ENCODE data around the gene C1orf174.
"Not testable (repeated sequence)": the region's sequence is repeated elsewhere in the genome, so short reads cannot be mapped to it uniquely, and the experiment has no call there.

C1orf174 gene

GRCh38 chr1:3921765-3922164 is 21.7 kb upstream of the C1orf174 start:
- peaks cover 11% of the 10 kb centered on the region for H3K4me1 ChIP-seq (ENCODE audit: insufficient read depth, low read length, severe bottlenecking)
- H3K36me3 ChIP-seq (ENCODE audit: insufficient read depth, low read length), result no peaks in the 10 kb centered on the region; the same call in 1 of the 2 replicates
- no peaks in the 10 kb centered on the region for H3K79me2 ChIP-seq (ENCODE audit: insufficient read depth, low read length)
- H4K20me1 ChIP-seq (ENCODE audit: insufficient read depth, low read length), result no peaks in the 10 kb centered on the region
- H3K27me3 ChIP-seq (ENCODE audit: insufficient read depth, low read length), result no peaks in the 10 kb centered on the region
- H2AFZ ChIP-seq (ENCODE audit: low read length), result no peak overlapping the region
- H3K4me2 ChIP-seq (ENCODE audit: low read length), result no peak overlapping the region
- H3K9me3 ChIP-seq (ENCODE audit: low read length), result no peaks in the 10 kb centered on the region
- H3K9ac ChIP-seq (ENCODE audit: low read length), result no peak overlapping the region
- no peaks in the 10 kb centered on the region for H3F3A ChIP-seq (ENCODE audit: insufficient read depth, low read length)
- no peak overlapping the region for H3K27ac ChIP-seq (ENCODE audit: low read depth, low read length, poor library complexity, severe bottlenecking)
- H3K9me2 ChIP-seq (ENCODE audit: low read depth, low read length), result no peaks in the 10 kb centered on the region
- H3K4me3 ChIP-seq (ENCODE audit: low read depth, low read length, poor library complexity, severe bottlenecking), result no peak overlapping the region
- no peak for TF ChIP-seq CTCF (IDR thresholded peaks at IDR 0.05; ENCODE audit: low read length)

- no peak overlapping the region for H3K27ac ChIP-seq (ENCODE audit: low read depth, low read length, poor library complexity, severe bottlenecking)
- H3K4me2 ChIP-seq (ENCODE audit: low read length), result no peak overlapping the region
- no peaks in the 10 kb centered on the region for H4K20me1 ChIP-seq (ENCODE audit: insufficient read depth, low read length)
- no peaks in the 10 kb centered on the region for H3K79me2 ChIP-seq (ENCODE audit: insufficient read depth, low read length)
- TF ChIP-seq EZH2 (IDR thresholded peaks at IDR 0.05; ENCODE audit: borderline replicate concordance, low read length) (no peak), CTCF (IDR thresholded peaks at IDR 0.05; ENCODE audit: low read length) (no peak)
- no peak overlapping the region for H2AFZ ChIP-seq (ENCODE audit: low read length)
- no peaks in the 10 kb centered on the region for H3K9me3 ChIP-seq (ENCODE audit: low read length)
- no peaks in the 10 kb centered on the region for H3F3A ChIP-seq (ENCODE audit: insufficient read depth, low read length)
- no peak overlapping the region for H3K9ac ChIP-seq (ENCODE audit: low read length)
- no peaks in the 10 kb centered on the region for H3K9me2 ChIP-seq (ENCODE audit: low read depth, low read length)
- no peaks in the 10 kb centered on the region for H3K27me3 ChIP-seq (ENCODE audit: insufficient read depth, low read length)
- no peaks in the 10 kb centered on the region; the same call in 1 of the 2 replicates for H3K36me3 ChIP-seq (ENCODE audit: insufficient read depth, low read length)
- H3K4me1 ChIP-seq (ENCODE audit: insufficient read depth, low read length, severe bottlenecking), result peaks cover 11% of the 10 kb centered on the region
- no peak overlapping the region for H3K4me3 ChIP-seq (ENCODE audit: low read depth, low read length, poor library complexity, severe bottlenecking)
Observed at GRCh38 chr1:3919706-3920105, 19.6 kb upstream of the C1orf174 start.

- Histone ChIP-seq H3K27me3 (ENCODE audit: insufficient read depth, low read length) (no peaks in the 10 kb centered on the region), H2AFZ (ENCODE audit: low read length) (no peak overlapping the region), H3K9ac (ENCODE audit: low read length) (no peak overlapping the region), H3K36me3 (ENCODE audit: insufficient read depth, low read length) (no peaks in the 10 kb centered on the region; the same call in 1 of the 2 replicates), H3K79me2 (ENCODE audit: insufficient read depth, low read length) (no peaks in the 10 kb centered on the region), H3K4me1 (ENCODE audit: insufficient read depth, low read length, severe bottlenecking) (peaks cover 11% of the 10 kb centered on the region), H3F3A (ENCODE audit: insufficient read depth, low read length) (no peaks in the 10 kb centered on the region), H3K4me2 (ENCODE audit: low read length) (no peak overlapping the region), H4K20me1 (ENCODE audit: insufficient read depth, low read length) (no peaks in the 10 kb centered on the region), H3K27ac (ENCODE audit: low read depth, low read length, poor library complexity, severe bottlenecking) (no peak overlapping the region), H3K4me3 (ENCODE audit: low read depth, low read length, poor library complexity, severe bottlenecking) (no peak overlapping the region), H3K9me2 (ENCODE audit: low read depth, low read length) (no peaks in the 10 kb centered on the region), H3K9me3 (ENCODE audit: low read length) (no peaks in the 10 kb centered on the region)
- TF ChIP-seq CTCF (IDR thresholded peaks at IDR 0.05; ENCODE audit: low read length) (no peak), EZH2 (IDR thresholded peaks at IDR 0.05; ENCODE audit: borderline replicate concordance, low read length) (no peak)
Observed at GRCh38 chr1:3918966-3919611, 19.0 kb upstream of the C1orf174 start.

GRCh38 chr1:3918359-3918758 is 18.3 kb upstream of the C1orf174 start:
- not testable (repeated sequence) for H2AFZ ChIP-seq (ENCODE audit: low read length); H3K4me2 ChIP-seq (ENCODE audit: low read length); H4K20me1 ChIP-seq (ENCODE audit: insufficient read depth, low read length); H3K27me3 ChIP-seq (ENCODE audit: insufficient read depth, low read length); H3K27ac ChIP-seq (ENCODE audit: low read depth, low read length, poor library complexity, severe bottlenecking); H3K9me2 ChIP-seq (ENCODE audit: low read depth, low read length); H3K9me3 ChIP-seq (ENCODE audit: low read length); H3K79me2 ChIP-seq (ENCODE audit: insufficient read depth, low read length); H3K36me3 ChIP-seq (ENCODE audit: insufficient read depth, low read length); H3K4me3 ChIP-seq (ENCODE audit: low read depth, low read length, poor library complexity, severe bottlenecking); H3K9ac ChIP-seq (ENCODE audit: low read length); H3F3A ChIP-seq (ENCODE audit: insufficient read depth, low read length)
- peaks cover 11% of the 10 kb centered on the region for H3K4me1 ChIP-seq (ENCODE audit: insufficient read depth, low read length, severe bottlenecking)

Measured in OCI-LY1 (cell line).